ENCODE data around the gene CADM3.

- TF ChIP-seq YY1 (IDR thresholded peaks at IDR 0.05; ENCODE audit: insufficient read depth, insufficient read length) (no peak), ZNF274 (IDR thresholded peaks at IDR 0.05; ENCODE audit: low read depth, low read length) (no peak)
These were observed 19.4 kb upstream of the CADM3 start for GRCh38 chr1:159152031-159152430.

Data from NT2/D1 (cell line).